ENCODE results near the gene CLTB. TPM values are rescaled to one million over a fixed set of nuclear protein-coding genes. Genes with fewer than 3 reads are reported as not detected.
A peak's percentile ranks its signal among the peaks of the same experiment; 100 is the strongest.

CLTB gene
- total and polyA plus RNA-seq, 2 experiments from 2014 or later = 26.8 to 34.0 TPM

- TF ChIP-seq CTCF (conservative IDR thresholded peaks at IDR 0.05; ENCODE audit: low read depth in 2 of 2) (no peak), ETS1 (IDR thresholded peaks at IDR 0.05) (no peak), EZH2 (IDR thresholded peaks at IDR 0.05; ENCODE audit: low read depth, unreplicated experiment) (no peak), STAT1 (IDR thresholded peaks at IDR 0.05; ENCODE audit: unreplicated experiment) (no peak), ZNF114 (CRISPR knock-in tag; IDR thresholded peaks at IDR 0.05) (no peak), NANOG (IDR thresholded peaks at IDR 0.05; ENCODE audit: borderline replicate concordance) (no peak)
These were observed 50.0 kb downstream of the CLTB start (continued) for GRCh38 chr5:176366232-176366894.

- H3K27ac Mint-ChIP-seq = no peak within 1 kb of the TSS
- peaks cover 3% of the 10 kb centered on the region; the same call in 2 of the 3 replicates for H3K4me1 Mint-ChIP-seq
- peaks cover 6% of the 10 kb centered on the region for H3K79me2 ChIP-seq (replicated peaks; ENCODE audit: insufficient read depth)
- peak within 1 kb of the TSS; percentile 72 for H3K4me3 Mint-ChIP-seq
- no peaks in the 10 kb centered on the region for H3K9me2 ChIP-seq (ENCODE audit: insufficient read depth)
- H3K27me3 ChIP-seq (ENCODE audit: insufficient read depth) = peaks cover 57% of the 10 kb centered on the region
- H3K4me3 ChIP-seq = peak within 1 kb of the TSS; percentile 83
- peaks cover 3% of the 10 kb centered on the region; the same call in 1 of the 2 replicates for H3K4me1 ChIP-seq (ENCODE audit: insufficient read depth)
- DNase-seq (ENCODE audit: low spot score) = peak; percentile 65
- H3K36me3 Mint-ChIP-seq (ENCODE audit: low read depth) = peaks cover 15% of the 10 kb centered on the region
- H4K20me1 ChIP-seq (replicated peaks; ENCODE audit: insufficient read depth) = peaks cover 5% of the 10 kb centered on the region; the same call in 1 of the 2 replicates
- no peaks in the 10 kb centered on the region for H3F3A ChIP-seq (replicated peaks; ENCODE audit: low read depth)
- peaks cover 44% of the 10 kb centered on the region for H3K27me3 Mint-ChIP-seq (ENCODE audit: insufficient read depth, low read depth, poor library complexity)
- no peaks in the 10 kb centered on the region for H3K9me3 Mint-ChIP-seq
- H2AFZ ChIP-seq = peak within 1 kb of the TSS; percentile 96
- H3K36me3 ChIP-seq (ENCODE audit: insufficient read depth) = no peaks in the 10 kb centered on the region
- H3K4me2 ChIP-seq = peak within 1 kb of the TSS; percentile 88
- TF ChIP-seq STAT1 (IDR thresholded peaks at IDR 0.05; ENCODE audit: unreplicated experiment) = no peak
- no peak for TF ChIP-seq ZNF114 (CRISPR knock-in tag; IDR thresholded peaks at IDR 0.05)
- TF ChIP-seq ETS1 (IDR thresholded peaks at IDR 0.05) = no peak
- no peak for TF ChIP-seq EZH2phosphoT487 (IDR thresholded peaks at IDR 0.05; ENCODE audit: unreplicated experiment)
- peak; percentile 42; the same call in 1 of the 2 replicates for TF ChIP-seq POLR2AphosphoS5 (IDR thresholded peaks at IDR 0.05; ENCODE audit: low read depth)
- no peak for TF ChIP-seq NANOG (IDR thresholded peaks at IDR 0.05; ENCODE audit: borderline replicate concordance)
- no peak for TF ChIP-seq ZNF462 (CRISPR knock-in tag; IDR thresholded peaks at IDR 0.05)
- ATAC-seq = peak; percentile 51
- H3K27ac ChIP-seq (ENCODE audit: low read depth) = no peak within 1 kb of the TSS
These were observed 50.7 kb downstream of the CLTB start, which contains the start of gene ARL10 for GRCh38 chr5:176365351-176366231. TSS of gene ARL10 (plus strand) at chr5:176365487. CDS start at chr5:176365564, 77 bp downstream.
